Liver (tissue), 9 donors: ENCODE data around the gene RABL6. TPM values are rescaled to one million over a fixed set of nuclear protein-coding genes. Genes with fewer than 3 reads are reported as not detected.
A peak's percentile ranks its signal among the peaks of the same experiment; 100 is the strongest.

Experiments used
- DNase-seq: peaks from one replicate; pipeline ENCODE4 v3.0.0-alpha.2; 2017; ENCODE audit warnings: low spot score
- H3K27ac ChIP-seq, 2 donors: one replicate each; pipeline ENCODE4 v1.7.0; 2013; ENCODE audit warnings: inconsistent platforms in 2 of 2, low read length in 2 of 2, control low read depth in 1 of 2, low read depth in 1 of 2, mild to moderate bottlenecking in 1 of 2
- H3K27me3 ChIP-seq, 4 donors: one replicate each; pipeline versions ENCODE4 v1.6.1 to v1.7.0; 2013; ENCODE audit warnings: low read length in 3 of 4, inconsistent platforms in 1 of 4, mild to moderate bottlenecking in 1 of 4, moderate library complexity in 1 of 4; ENCODE audit not compliant: control insufficient read depth in 4 of 4, insufficient read depth in 4 of 4
- H3K36me3 ChIP-seq, 4 donors: one replicate each; pipeline versions ENCODE4 v1.6.1 to v1.7.0; 2013; ENCODE audit warnings: low read length in 3 of 4, mild to moderate bottlenecking in 3 of 4, low read depth in 1 of 4, moderate library complexity in 1 of 4; ENCODE audit not compliant: control insufficient read depth in 4 of 4, insufficient read depth in 3 of 4
- H3K4me1 ChIP-seq, 4 donors: one replicate each; pipeline versions ENCODE4 v1.6.1 to v1.7.0; 2013; ENCODE audit warnings: low read length in 3 of 4, mild to moderate bottlenecking in 3 of 4, moderate library complexity in 1 of 4; ENCODE audit not compliant: control insufficient read depth in 4 of 4, insufficient read depth in 4 of 4
- H3K4me3 ChIP-seq, 3 donors: one replicate each; pipeline versions ENCODE4 v1.6.1 to v1.7.0; 2013; ENCODE audit warnings: low read length in 3 of 3, control low read depth in 1 of 3, low read depth in 1 of 3, mild to moderate bottlenecking in 1 of 3
- H3K9ac ChIP-seq, 2 donors: one replicate each; pipeline ENCODE4 v1.7.0; 2013; ENCODE audit warnings: low read length in 2 of 2, mild to moderate bottlenecking in 2 of 2, moderate library complexity in 2 of 2, control low read depth in 1 of 2, low read depth in 1 of 2
- H3K9me3 ChIP-seq, 4 donors: one replicate each; pipeline versions ENCODE4 v1.6.1 to v1.7.0; 2013; ENCODE audit warnings: low read length in 3 of 4; ENCODE audit not compliant: control insufficient read depth in 4 of 4
- CTCF ChIP-seq: fragments of 150-350 bp; IDR thresholded peaks from 2 replicates; pipeline ENCODE4 v1.5.1; 2017; ENCODE audit warnings: improper control_type of control experiment, low read depth, low read length; ENCODE audit not compliant: missing input control
- EGR1 ChIP-seq, 2 donors: IDR thresholded peaks; 2 replicates each; pipeline ENCODE4 v1.6.1; 2016 to 2018; ENCODE audit warnings: antibody characterized with exemption in 2 of 2, low read depth in 2 of 2
- FOXA2 ChIP-seq: IDR thresholded peaks from 2 replicates; pipeline ENCODE4 v1.6.1; 2016; ENCODE audit warnings: antibody characterized with exemption
- HNF4A ChIP-seq, 2 donors: conservative IDR thresholded peaks; 2 replicates each; pipeline ENCODE4 v1.6.1; 2016; ENCODE audit warnings: antibody characterized with exemption in 2 of 2, mild to moderate bottlenecking in 2 of 2
- JUND ChIP-seq, 2 donors: IDR thresholded peaks; 2 replicates each; pipeline ENCODE4 v1.6.1; 2016; ENCODE audit warnings: antibody characterized with exemption in 2 of 2
- NR2F2 ChIP-seq: IDR thresholded peaks from 2 replicates; pipeline ENCODE4 v1.6.1; 2016; ENCODE audit warnings: antibody characterized with exemption
- RAD21 ChIP-seq, 2 donors: IDR thresholded peaks; 2 replicates each; pipeline ENCODE4 v1.6.1; 2016; ENCODE audit warnings: antibody characterized with exemption in 2 of 2, mild to moderate bottlenecking in 2 of 2
- REST ChIP-seq: IDR thresholded peaks from 2 replicates; pipeline ENCODE4 v1.6.1; 2016; ENCODE audit warnings: antibody characterized with exemption, mild to moderate bottlenecking
- TAF1 ChIP-seq: conservative IDR thresholded peaks from 2 replicates; pipeline ENCODE4 v1.6.1; 2016; ENCODE audit warnings: antibody characterized with exemption, mild to moderate bottlenecking
- YY1 ChIP-seq: IDR thresholded peaks from 2 replicates; pipeline ENCODE4 v1.6.1; 2016; ENCODE audit warnings: antibody characterized with exemption, mild to moderate bottlenecking
- WGBS: extraction: QIAGEN DNeasy Blood & Tissue Kit; methylation state at CpG from one replicate; pipeline ENCODE4 v1.1.7; 2013; 5-methylcytosine and 5-hydroxymethylcytosine counted together
- polyA plus RNA-seq, 2 donors: library from polyadenylated mRNA; stranded (reverse) in 1 of 2; unstranded in 1 of 2; fragments of 200-250 nt in 1 of 2; fragments of >200 nt in 1 of 2; fragmentation: Nextera tagmentation in 1 of 2; extraction: Ambion mirVana in 1 of 2; gene quantifications; one replicate each; pipeline versions ENCODE4 v1.2.1 to v1.2.3, GENCODE V29; 2013 to 2015
- total RNA-seq, 2 donors: library from RNA; depleted of rRNA; stranded (reverse); fragments of >200 nt; gene quantifications; one replicate each; pipeline ENCODE4 v1.2.3, GENCODE V29; 2014
- TF ChIP-seq, protein P1 (sequence below): IDR thresholded peaks from 2 replicates; pipeline ENCODE4 v1.6.1; 2016; ENCODE audit warnings: antibody characterized with exemption
- TF ChIP-seq, protein P2 (sequence below): IDR thresholded peaks from 2 replicates; pipeline ENCODE4 v1.6.1; 2016; ENCODE audit warnings: antibody characterized with exemption
- TF ChIP-seq, protein P3 (sequence below): IDR thresholded peaks from 2 replicates; pipeline ENCODE4 v1.6.1; 2016; ENCODE audit warnings: antibody characterized with exemption
- donor health status: healthy.
- donor health status: healthy.
- donor health status: healthy.
- donor health status: healthy.
- donor health status: healthy.

RABL6 gene
- total and polyA plus RNA-seq, 4 donors = 3.6 to 32.6 (median 10.7) TPM

DNA sequence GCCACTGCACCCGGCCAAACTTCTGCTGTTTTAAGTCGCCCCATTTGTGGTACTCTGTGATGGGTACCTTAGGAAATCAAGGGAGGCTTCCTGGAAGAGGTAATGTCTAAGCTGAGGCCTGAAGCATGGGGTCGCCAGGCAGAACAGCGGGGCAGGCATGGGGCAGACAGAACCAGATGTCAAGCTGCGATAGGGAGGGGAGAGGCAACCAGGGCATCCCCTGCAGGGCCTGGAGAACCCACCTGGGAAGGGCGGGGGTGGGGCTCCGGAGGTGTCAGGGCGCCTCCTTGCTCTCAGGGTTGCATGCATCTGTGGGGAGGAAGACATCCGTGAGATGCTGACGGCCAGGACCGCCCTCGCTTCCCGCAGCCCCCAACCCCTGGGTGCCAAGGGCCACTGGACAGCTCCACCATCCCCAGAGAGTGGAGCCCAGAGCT is 46.2 kb upstream of the RABL6 start:
- no peaks in the 10 kb centered on the region for H3K36me3 ChIP-seq
- no peaks in the 10 kb centered on the region for H3K27me3 ChIP-seq
- no peak overlapping the region for H3K9ac ChIP-seq
- H3K4me3 ChIP-seq = no peak overlapping the region
- H3K4me1 ChIP-seq = no peaks in the 10 kb centered on the region
- WGBS = 90% methylated on average over 13 of the region's 13 CpGs
- no peak for DNase-seq
- TF ChIP-seq REST = no peak
- H3K9me3 ChIP-seq = no peaks in the 10 kb centered on the region
- no peak overlapping the region for H3K27ac ChIP-seq

DNA sequence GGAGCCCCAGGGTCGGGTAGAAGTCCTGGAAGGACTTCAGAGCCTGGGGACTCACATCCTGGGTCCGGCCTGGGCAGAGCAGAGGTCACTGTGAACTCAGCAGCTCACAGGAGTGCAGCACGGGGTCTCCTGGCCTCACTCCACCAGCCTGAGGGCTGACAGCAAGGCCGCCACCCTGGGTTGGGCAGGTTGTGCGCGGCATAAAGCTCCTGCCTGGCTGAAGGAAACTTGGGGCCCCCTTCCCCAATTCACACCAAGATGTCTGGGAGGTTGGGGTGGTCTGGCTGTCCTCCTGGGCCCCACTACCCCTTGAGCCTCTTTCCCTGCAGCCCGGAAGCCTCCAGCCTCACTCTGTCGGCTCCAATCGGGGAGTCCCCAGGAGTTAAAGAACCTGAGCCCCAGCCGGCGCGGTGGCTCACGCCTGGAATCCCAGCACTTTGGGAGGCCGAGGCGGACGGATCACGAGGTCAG is 45.5 kb upstream of the RABL6 start:
- Histone ChIP-seq H3K27me3 (no peaks in the 10 kb centered on the region), H3K9me3 (no peaks in the 10 kb centered on the region), H3K27ac (no peak overlapping the region), H3K4me1 (no peaks in the 10 kb centered on the region), H3K36me3 (no peaks in the 10 kb centered on the region), H3K4me3 (no peak overlapping the region), H3K9ac (no peak overlapping the region)
- 82% methylated on average over 17 of the region's 17 CpGs for WGBS
- no peak for DNase-seq
- TF ChIP-seq CTCF (no peak), RAD21 (IDR thresholded peaks at IDR 0.05) (no peak), YY1 (no peak)
- TF ChIP-seq, protein P1, sequence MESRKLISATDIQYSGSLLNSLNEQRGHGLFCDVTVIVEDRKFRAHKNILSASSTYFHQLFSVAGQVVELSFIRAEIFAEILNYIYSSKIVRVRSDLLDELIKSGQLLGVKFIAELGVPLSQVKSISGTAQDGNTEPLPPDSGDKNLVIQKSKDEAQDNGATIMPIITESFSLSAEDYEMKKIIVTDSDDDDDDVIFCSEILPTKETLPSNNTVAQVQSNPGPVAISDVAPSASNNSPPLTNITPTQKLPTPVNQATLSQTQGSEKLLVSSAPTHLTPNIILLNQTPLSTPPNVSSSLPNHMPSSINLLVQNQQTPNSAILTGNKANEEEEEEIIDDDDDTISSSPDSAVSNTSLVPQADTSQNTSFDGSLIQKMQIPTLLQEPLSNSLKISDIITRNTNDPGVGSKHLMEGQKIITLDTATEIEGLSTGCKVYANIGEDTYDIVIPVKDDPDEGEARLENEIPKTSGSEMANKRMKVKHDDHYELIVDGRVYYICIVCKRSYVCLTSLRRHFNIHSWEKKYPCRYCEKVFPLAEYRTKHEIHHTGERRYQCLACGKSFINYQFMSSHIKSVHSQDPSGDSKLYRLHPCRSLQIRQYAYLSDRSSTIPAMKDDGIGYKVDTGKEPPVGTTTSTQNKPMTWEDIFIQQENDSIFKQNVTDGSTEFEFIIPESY = no peak

DNA sequence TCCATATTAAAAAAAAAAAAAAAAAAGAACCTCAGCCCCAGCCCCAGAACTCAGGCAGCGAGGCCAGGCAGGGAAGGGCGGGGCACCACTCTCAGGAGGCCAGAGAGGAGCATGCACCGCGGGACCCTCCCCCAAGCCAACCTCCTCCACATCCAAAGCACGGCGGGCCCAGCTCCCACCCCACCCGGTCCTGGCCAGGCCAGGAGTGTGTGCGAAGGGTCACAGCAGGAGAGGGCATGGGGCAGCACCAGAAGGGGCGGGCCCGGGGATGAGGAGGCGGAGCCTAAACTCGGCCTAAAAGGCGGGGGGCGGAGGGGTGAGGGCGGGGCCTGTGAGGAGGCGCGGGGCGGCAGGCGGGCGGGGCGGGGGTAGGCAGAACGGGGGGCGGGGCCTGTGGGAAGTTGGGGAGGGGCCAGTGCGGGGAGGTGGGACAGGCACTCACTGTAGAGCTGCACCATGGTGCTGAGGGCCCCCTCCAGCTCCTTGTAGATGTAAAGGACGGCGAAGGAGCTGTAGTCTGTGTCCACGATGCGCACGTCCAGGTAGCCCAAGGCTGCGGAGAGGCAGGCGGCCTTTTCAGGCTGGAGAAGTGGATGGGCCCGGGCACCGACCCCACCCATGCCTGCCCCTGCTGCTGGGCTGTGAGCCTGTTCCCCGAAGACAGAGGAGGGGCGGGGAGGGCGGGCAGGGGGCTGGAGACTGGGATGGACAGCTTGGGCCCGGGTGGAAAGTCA is 44.7 kb upstream of the RABL6 start:
- peak; percentile 80 for DNase-seq
- Histone ChIP-seq H3K4me1 (no peaks in the 10 kb centered on the region), H3K27me3 (no peaks in the 10 kb centered on the region), H3K27ac (no peak overlapping the region), H3K36me3 (no peaks in the 10 kb centered on the region), H3K9me3 (no peaks in the 10 kb centered on the region), H3K4me3 (no peak overlapping the region), H3K9ac (no peak overlapping the region)
- 38% methylated on average over 37 of the region's 37 CpGs for WGBS
- TF ChIP-seq, protein P1 = no peak
- TF ChIP-seq, protein P2, sequence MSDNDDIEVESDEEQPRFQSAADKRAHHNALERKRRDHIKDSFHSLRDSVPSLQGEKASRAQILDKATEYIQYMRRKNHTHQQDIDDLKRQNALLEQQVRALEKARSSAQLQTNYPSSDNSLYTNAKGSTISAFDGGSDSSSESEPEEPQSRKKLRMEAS = no peak
- TF ChIP-seq, protein P3, sequence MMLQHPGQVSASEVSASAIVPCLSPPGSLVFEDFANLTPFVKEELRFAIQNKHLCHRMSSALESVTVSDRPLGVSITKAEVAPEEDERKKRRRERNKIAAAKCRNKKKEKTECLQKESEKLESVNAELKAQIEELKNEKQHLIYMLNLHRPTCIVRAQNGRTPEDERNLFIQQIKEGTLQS = no peak
- no peak for TF ChIP-seq EGR1 (IDR thresholded peaks at IDR 0.05; ENCODE audit: low read depth in 2 of 2)
- no peak for TF ChIP-seq HNF4A (conservative IDR thresholded peaks at IDR 0.05)
- TF ChIP-seq RAD21 (IDR thresholded peaks at IDR 0.05) = no peak
- no peak for TF ChIP-seq CTCF
- TF ChIP-seq NR2F2 = no peak
- TF ChIP-seq TAF1 = no peak
- no peak for TF ChIP-seq FOXA2
- TF ChIP-seq YY1 = no peak
- no peak for TF ChIP-seq JUND (IDR thresholded peaks at IDR 0.05)
